DND-41 (cell line): ENCODE measurements around the gene ALOX5.
"Not testable (repeated sequence)": the region's sequence is repeated elsewhere in the genome, so short reads cannot be mapped to it uniquely, and the experiment has no call there.

ENCODE experiments used
- ATAC-seq: fragments of 200-7000 bp; cut with Tn5 transposase; 3 replicates; pipeline ENCODE4 v1.9.1; 2021; ENCODE audit warnings: low read depth; ENCODE audit not compliant: insufficient read depth
- DNase-seq: peaks from one replicate; pipeline ENCODE4 v3.0.0-alpha.2; 2020
- H2AFZ ChIP-seq: 2 replicates; pipeline ENCODE4 v1.6.0; 2012; ENCODE audit warnings: low read depth, low read length
- H3K27ac ChIP-seq: 2 replicates; pipeline ENCODE4 v1.5.1; 2012; ENCODE audit warnings: low read length, inconsistent platforms
- H3K27me3 ChIP-seq: fragments of 200-600 bp; sonication (generic); 2 replicates; pipeline ENCODE4 v1.6.0; 2012; ENCODE audit warnings: low read length, mild to moderate bottlenecking, inconsistent platforms; ENCODE audit not compliant: insufficient read depth, poor library complexity
- H3K36me3 ChIP-seq: 2 replicates; pipeline ENCODE4 v1.5.1; 2012; ENCODE audit warnings: low read length, inconsistent platforms; ENCODE audit not compliant: insufficient read depth
- H3K4me1 ChIP-seq: 2 replicates; pipeline ENCODE4 v1.5.1; 2012; ENCODE audit warnings: mild to moderate bottlenecking, low read length; ENCODE audit not compliant: insufficient read depth
- H3K4me2 ChIP-seq: 2 replicates; pipeline ENCODE4 v1.6.0; 2012; ENCODE audit warnings: mild to moderate bottlenecking, moderate library complexity, low read length, inconsistent platforms; ENCODE audit not compliant: insufficient read depth
- H3K4me3 ChIP-seq, 2 experiments: fragments of 200-600 bp in 1 of 2; shearing (Covaris generic) in 1 of 2; 2 replicates each; pipeline ENCODE4 v1.5.1; 2012 to 2016; ENCODE audit warnings: inconsistent platforms in 2 of 2, low read length in 2 of 2, mild to moderate bottlenecking in 2 of 2, low read depth in 1 of 2, moderate library complexity in 1 of 2
- H3K79me2 ChIP-seq: 2 replicates; pipeline ENCODE4 v1.6.0; 2012; ENCODE audit warnings: low read length, inconsistent platforms; ENCODE audit not compliant: insufficient read depth
- H3K9ac ChIP-seq: 2 replicates; pipeline ENCODE4 v1.6.0; 2012; ENCODE audit warnings: low read depth, mild to moderate bottlenecking, inconsistent platforms, low read length, moderate library complexity
- H3K9me3 ChIP-seq: 2 replicates; pipeline ENCODE4 v1.5.1; 2012; ENCODE audit warnings: low read length, moderate library complexity, mild to moderate bottlenecking, inconsistent platforms; ENCODE audit not compliant: insufficient read depth, severe bottlenecking
- H4K20me1 ChIP-seq: 2 replicates; pipeline ENCODE4 v1.6.0; 2012; ENCODE audit warnings: low read length; ENCODE audit not compliant: insufficient read depth
- EZH2 ChIP-seq: IDR thresholded peaks from 3 replicates; pipeline ENCODE4 v1.6.1; 2012; ENCODE audit warnings: borderline replicate concordance, low read depth, mild to moderate bottlenecking, moderate library complexity, low read length, inconsistent platforms; ENCODE audit not compliant: severe bottlenecking
- TF ChIP-seq, protein P1 (sequence below): IDR thresholded peaks from 2 replicates; pipeline ENCODE4 v1.5.1; 2012; ENCODE audit warnings: borderline replicate concordance, low read length, moderate library complexity, mild to moderate bottlenecking; ENCODE audit not compliant: poor library complexity, severe bottlenecking; ENCODE audit errors: extremely low read depth

ALOX5 gene

DNA sequence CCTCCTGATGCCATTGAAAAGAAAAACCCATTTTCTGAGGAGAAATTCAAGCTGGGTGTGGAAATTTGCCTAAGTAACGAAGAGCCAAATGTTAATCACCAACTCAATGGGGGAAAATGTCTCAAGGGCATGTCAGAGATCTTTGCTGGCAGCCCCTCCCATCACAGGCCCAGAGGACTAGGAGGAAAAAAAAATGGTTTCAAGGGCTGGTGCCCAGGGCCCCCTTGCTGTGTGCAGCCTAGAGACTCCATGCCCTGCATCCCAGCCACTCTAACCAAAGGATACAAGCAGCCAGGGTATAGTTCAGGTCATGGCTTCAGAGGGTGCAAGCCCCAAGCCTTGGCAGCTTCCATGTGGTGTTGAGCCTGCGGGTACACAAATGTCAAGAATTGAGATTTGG, 106.3 kb downstream of the ALOX5 start:
- no peak overlapping the region for H3K9ac ChIP-seq
- H3K9me3 ChIP-seq: peaks cover 9% of the 10 kb centered on the region
- DNase-seq (no peak), ATAC-seq (no peak)
- H3K4me3 ChIP-seq: no peak overlapping the region
- no peak overlapping the region for H3K4me2 ChIP-seq
- no peak overlapping the region for H3K27ac ChIP-seq
- TF ChIP-seq EZH2: no peak
- TF ChIP-seq, protein P1, sequence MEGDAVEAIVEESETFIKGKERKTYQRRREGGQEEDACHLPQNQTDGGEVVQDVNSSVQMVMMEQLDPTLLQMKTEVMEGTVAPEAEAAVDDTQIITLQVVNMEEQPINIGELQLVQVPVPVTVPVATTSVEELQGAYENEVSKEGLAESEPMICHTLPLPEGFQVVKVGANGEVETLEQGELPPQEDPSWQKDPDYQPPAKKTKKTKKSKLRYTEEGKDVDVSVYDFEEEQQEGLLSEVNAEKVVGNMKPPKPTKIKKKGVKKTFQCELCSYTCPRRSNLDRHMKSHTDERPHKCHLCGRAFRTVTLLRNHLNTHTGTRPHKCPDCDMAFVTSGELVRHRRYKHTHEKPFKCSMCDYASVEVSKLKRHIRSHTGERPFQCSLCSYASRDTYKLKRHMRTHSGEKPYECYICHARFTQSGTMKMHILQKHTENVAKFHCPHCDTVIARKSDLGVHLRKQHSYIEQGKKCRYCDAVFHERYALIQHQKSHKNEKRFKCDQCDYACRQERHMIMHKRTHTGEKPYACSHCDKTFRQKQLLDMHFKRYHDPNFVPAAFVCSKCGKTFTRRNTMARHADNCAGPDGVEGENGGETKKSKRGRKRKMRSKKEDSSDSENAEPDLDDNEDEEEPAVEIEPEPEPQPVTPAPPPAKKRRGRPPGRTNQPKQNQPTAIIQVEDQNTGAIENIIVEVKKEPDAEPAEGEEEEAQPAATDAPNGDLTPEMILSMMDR: no peak
- no peak overlapping the region for H2AFZ ChIP-seq
- no peaks in the 10 kb centered on the region for H3K27me3 ChIP-seq
- H4K20me1 ChIP-seq: no peaks in the 10 kb centered on the region
- H3K79me2 ChIP-seq: no peaks in the 10 kb centered on the region
- no peaks in the 10 kb centered on the region for H3K4me1 ChIP-seq
- no peaks in the 10 kb centered on the region for H3K36me3 ChIP-seq

DNA sequence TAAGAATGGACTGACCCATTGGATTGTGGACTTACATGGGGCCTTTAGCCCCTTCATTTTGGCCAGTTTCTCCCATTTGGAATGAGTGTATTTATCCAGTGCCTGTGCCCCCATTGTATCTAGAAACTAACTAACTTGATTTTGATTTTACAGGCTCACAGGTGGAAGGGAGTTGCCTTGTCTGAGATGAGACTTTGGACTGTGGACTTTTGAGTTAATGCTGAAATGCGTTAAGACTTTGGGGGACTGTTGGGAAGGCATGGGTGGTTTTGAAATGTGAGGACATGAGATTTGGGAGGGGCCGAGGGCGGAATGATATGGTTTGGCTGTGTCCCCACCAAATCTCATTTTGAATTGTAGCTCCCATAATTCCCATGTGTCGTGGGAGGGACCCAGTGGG, 107.1 kb downstream of the ALOX5 start:
- H3K79me2 ChIP-seq, H3K36me3 ChIP-seq, H3K9ac ChIP-seq, H3K4me1 ChIP-seq, ATAC-seq, H3K4me2 ChIP-seq, H3K27me3 ChIP-seq, H3K4me3 ChIP-seq, H4K20me1 ChIP-seq, H3K9me3 ChIP-seq, H2AFZ ChIP-seq, H3K27ac ChIP-seq, DNase-seq: not testable (repeated sequence)

- H4K20me1 ChIP-seq: no peaks in the 10 kb centered on the region
- TF ChIP-seq, protein P1: no peak
- no peak for TF ChIP-seq EZH2
- H3K36me3 ChIP-seq: 0 out of 2 replicates have a peak, but pooled peaks cover 3% of the 10 kb centered on the region
- no peak overlapping the region for H3K4me2 ChIP-seq
- no peak overlapping the region for H2AFZ ChIP-seq
- no peak for ATAC-seq
- no peak overlapping the region for H3K9ac ChIP-seq
- H3K79me2 ChIP-seq: no peaks in the 10 kb centered on the region
- no peak for DNase-seq
- H3K4me3 ChIP-seq: no peak overlapping the region
- H3K27ac ChIP-seq: no peak overlapping the region
- no peaks in the 10 kb centered on the region for H3K4me1 ChIP-seq
- no peaks in the 10 kb centered on the region for H3K27me3 ChIP-seq
- H3K9me3 ChIP-seq: peaks cover 3% of the 10 kb centered on the region
Observed at GRCh38 chr10:45483002-45483401, 109.0 kb downstream of the ALOX5 start.

- TF ChIP-seq, protein P1: no peak
- TF ChIP-seq EZH2: no peak
- Histone ChIP-seq H3K27ac (no peak overlapping the region), H3K36me3 (0 out of 2 replicates have a peak, but pooled peaks cover 4% of the 10 kb centered on the region), H3K4me1 (no peaks in the 10 kb centered on the region), H3K9ac (no peak overlapping the region), H3K4me2 (no peak overlapping the region), H3K79me2 (no peaks in the 10 kb centered on the region), H3K27me3 (no peaks in the 10 kb centered on the region), H3K9me3 (no peaks in the 10 kb centered on the region), H2AFZ (no peak overlapping the region), H4K20me1 (no peaks in the 10 kb centered on the region), H3K4me3 (no peak overlapping the region)
- no peak for ATAC-seq
- no peak for DNase-seq
Observed at GRCh38 chr10:45487735-45488134, 113.7 kb downstream of the ALOX5 start.
